Activated CD8-positive, alpha-beta memory T cell treated with anti-CD3 and anti-CD28 coated beads, Interleukin-2, amount 50 U/mL, for 1 hour (primary cell): ENCODE results near the gene ACP3.
"Not testable (repeated sequence)": the region's sequence is repeated elsewhere in the genome, so short reads cannot be mapped to it uniquely, and the experiment has no call there.

Source experiments
- DNase-seq: peaks from one replicate; pipeline ENCODE4 v3.0.0-alpha.2; 2020; ENCODE audit errors: extremely low read depth

Gene ACP3

GRCh38 chr3:132360717-132361116, 43.5 kb downstream of the ACP3 start:
- no peak for DNase-seq

GRCh38 chr3:132362329-132362728, 45.1 kb downstream of the ACP3 start:
- no peak for DNase-seq

- no peak for DNase-seq
These were observed 51.3 kb downstream of the ACP3 start for GRCh38 chr3:132368515-132368914.

GRCh38 chr3:132368962-132369361, 51.8 kb downstream of the ACP3 start:
- DNase-seq, result no peak

GRCh38 chr3:132376945-132377354, 59.7 kb downstream of the ACP3 start:
- not testable (repeated sequence) for DNase-seq

- DNase-seq, result no peak
These were observed 61.0 kb downstream of the ACP3 start for GRCh38 chr3:132378048-132378762.

GRCh38 chr3:132378846-132379245, 61.6 kb downstream of the ACP3 start:
- DNase-seq, result no peak

- DNase-seq, result no peak
These were observed 63.7 kb downstream of the ACP3 start for GRCh38 chr3:132380920-132381319.

GRCh38 chr3:132381348-132381944, 64.2 kb downstream of the ACP3 start:
- DNase-seq, result no peak

- DNase-seq, result no peak
These were observed 65.1 kb downstream of the ACP3 start for GRCh38 chr3:132382267-132382666.

GRCh38 chr3:132382688-132383194, 65.5 kb downstream of the ACP3 start:
- DNase-seq, result no peak

- DNase-seq, result no peak
These were observed 69.1 kb downstream of the ACP3 start for GRCh38 chr3:132386259-132386658.

GRCh38 chr3:132392675-132393074, 75.5 kb downstream of the ACP3 start:
- DNase-seq, result not testable (repeated sequence)

- no peak for DNase-seq
These were observed 77.1 kb downstream of the ACP3 start for GRCh38 chr3:132394320-132394719.

- DNase-seq, result no peak
These were observed 77.9 kb downstream of the ACP3 start for GRCh38 chr3:132395126-132395525.

GRCh38 chr3:132396255-132396654, 79.0 kb downstream of the ACP3 start:
- no peak for DNase-seq

GRCh38 chr3:132396776-132397175, 79.6 kb downstream of the ACP3 start:
- DNase-seq, result not testable (repeated sequence)

- no peak for DNase-seq
These were observed 82.1 kb downstream of the ACP3 start for GRCh38 chr3:132399054-132399929.

- no peak for DNase-seq
These were observed 84.0 kb downstream of the ACP3 start for GRCh38 chr3:132401255-132401654.

- no peak for DNase-seq
These were observed 87.1 kb downstream of the ACP3 start for GRCh38 chr3:132404276-132404675.

GRCh38 chr3:132405188-132405587, 88.0 kb downstream of the ACP3 start:
- DNase-seq, result no peak

- no peak for DNase-seq
These were observed 88.5 kb downstream of the ACP3 start for GRCh38 chr3:132405609-132406299.
